Measurements from ENCODE around the gene ADCK1.
"Not testable (repeated sequence)": the region's sequence is repeated elsewhere in the genome, so short reads cannot be mapped to it uniquely, and the experiment has no call there.

Gene ADCK1, protein sequence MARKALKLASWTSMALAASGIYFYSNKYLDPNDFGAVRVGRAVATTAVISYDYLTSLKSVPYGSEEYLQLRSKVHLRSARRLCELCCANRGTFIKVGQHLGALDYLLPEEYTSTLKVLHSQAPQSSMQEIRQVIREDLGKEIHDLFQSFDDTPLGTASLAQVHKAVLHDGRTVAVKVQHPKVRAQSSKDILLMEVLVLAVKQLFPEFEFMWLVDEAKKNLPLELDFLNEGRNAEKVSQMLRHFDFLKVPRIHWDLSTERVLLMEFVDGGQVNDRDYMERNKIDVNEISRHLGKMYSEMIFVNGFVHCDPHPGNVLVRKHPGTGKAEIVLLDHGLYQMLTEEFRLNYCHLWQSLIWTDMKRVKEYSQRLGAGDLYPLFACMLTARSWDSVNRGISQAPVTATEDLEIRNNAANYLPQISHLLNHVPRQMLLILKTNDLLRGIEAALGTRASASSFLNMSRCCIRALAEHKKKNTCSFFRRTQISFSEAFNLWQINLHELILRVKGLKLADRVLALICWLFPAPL

DNA sequence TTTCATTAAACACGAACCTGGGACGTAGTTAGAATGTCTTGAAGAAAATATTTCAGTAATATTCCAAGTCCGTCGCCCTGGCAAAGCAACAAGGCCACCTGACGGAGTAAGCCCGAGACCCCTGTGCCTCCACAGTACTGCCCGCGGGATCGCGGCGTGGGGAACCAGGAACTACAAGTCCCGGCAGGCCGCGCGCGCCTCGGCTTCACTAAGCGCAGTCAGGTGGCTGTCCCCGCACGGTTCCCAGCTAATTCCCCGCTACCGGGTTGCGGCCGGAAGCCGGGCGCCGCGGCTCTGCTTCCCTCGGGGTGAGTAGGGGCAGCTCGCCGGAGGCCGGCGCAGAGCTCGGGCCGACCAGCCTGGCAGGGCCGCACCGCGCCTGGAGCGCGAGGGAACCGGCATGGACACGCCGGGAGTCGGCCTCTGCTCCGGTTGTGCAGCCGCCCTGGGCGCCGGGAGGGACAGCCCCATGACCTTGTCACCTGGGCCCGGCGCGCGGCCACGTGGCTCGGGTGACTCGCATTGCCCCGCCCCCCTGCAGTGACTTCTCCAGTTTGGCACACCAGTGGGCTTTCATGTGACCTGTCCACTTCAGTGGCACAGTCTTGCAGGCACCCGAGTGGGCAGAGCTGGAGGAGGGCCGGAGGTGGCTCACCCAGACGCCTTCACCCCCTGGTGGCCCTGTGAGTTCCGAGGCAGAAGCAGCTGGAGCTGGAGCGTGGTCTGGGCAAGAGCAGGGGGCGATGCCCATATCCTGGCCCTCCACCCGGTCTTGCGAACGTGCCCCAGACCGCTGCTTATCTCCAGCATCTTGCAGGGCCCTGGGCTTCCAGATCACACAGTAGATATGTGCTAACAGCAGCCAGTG, at the start of gene ADCK1:
TSS of gene ADCK1 (plus strand) at position 247 of the 868 bp plus-strand sequence. CDS start 18,870 bp downstream, outside the sequence.
- DNase-seq (ENCODE audit: low read depth in 3 of 3, low spot score in 1 of 3) = peak; percentile 38 to 78 (median 58)

DNA sequence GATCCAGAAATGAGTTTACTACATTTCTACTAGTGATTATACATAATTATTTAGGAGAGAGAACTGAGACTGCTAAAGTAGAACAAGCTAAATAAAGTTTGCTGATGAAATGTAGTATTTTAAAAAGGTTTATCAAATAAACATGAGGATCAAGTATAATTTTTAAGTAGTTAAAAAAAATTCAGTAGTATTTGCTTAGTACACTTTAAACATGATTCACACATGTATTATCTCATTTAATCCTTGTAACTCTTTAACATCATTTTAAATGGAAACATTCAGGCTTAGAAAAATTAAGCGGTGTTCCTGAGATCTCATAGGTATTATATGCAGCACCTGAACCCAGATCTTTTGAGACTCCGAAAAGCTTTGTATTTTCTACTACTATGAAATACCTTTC, 47.6 kb upstream of the ADCK1 start:
- DNase-seq (ENCODE audit: low read depth in 3 of 3, low spot score in 1 of 3) = no peak

DNA sequence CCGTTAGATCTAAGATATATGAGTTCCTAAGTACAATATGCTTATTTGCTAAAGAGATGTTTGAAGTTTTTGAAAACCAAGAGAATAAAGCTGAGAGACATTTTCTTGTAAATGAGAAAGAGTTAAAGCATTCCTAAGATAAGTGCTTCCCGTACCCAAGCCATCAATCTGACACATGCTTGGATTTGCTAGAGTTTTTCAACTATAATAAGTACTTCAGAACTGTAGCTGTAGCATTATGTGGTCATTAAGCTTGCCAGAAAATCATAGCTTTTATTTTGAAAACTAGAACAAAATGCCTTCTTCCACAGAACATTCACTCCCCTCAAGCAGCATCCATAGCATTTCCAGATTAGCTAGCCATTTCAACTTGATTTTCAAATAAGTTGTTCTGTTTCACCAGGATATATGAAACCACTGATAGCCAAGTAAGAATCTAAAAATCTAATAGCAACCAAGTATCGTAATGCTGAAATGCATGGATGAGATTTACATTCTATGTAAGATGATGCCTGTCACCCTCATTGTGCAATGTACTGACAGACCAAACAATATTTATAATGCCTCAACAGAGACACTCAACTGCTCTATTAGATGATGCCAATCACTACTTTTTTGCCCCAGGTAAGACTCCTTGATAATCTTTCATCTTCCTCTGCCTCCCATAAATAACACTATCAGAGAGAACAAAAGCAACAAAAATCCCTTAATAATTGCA, 47.0 kb upstream of the ADCK1 start:
- no peak for DNase-seq (ENCODE audit: low read depth in 3 of 3, low spot score in 1 of 3)

DNA sequence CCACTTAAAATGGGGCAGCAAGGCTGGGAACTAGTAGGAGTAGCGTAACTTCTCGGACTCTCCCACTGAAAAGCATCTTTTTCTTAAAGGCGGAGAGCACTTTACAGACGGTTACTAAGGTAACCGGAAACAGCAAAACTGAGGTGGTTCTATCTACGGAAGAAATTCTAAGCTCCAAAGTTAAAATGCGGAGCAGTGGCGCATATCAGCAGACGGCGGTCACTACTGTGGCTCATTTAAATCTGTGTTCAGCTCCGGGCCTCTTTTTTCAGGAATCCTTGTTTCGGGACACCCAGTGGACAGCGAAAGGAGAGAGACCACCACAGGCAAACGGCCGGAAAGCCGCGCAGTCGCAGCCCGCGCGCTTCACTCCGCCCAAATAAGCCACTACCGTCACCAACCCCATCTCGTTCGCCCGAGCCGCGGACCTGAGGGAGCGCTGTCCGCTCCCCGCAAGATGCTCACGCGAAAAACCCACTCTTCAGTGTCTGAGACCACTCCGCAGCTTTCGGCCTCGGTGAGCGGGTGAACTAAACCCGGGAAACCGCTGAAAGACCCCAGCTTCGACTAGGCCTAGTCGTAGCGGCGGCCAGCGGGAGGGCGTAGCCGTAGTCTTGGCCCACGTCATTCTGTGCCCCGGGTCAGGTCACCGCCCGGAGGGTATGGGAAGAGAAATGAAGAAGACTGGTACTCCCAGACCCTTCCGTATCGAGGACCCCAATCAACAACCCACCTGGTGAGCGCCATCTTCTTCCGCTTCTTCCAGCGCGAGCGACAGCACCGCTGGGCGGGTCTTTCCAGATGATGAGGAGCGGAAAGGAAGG, 39.3 kb upstream of the ADCK1 start, which contains the start of gene SNW1:
TSS of gene SNW1 (minus strand) at position 776 of the 824 bp plus-strand sequence. CDS start at position 747, 29 bp downstream.
- peak; percentile 73 to 81 (median 78) for DNase-seq (ENCODE audit: low read depth in 3 of 3, low spot score in 1 of 3)

DNA sequence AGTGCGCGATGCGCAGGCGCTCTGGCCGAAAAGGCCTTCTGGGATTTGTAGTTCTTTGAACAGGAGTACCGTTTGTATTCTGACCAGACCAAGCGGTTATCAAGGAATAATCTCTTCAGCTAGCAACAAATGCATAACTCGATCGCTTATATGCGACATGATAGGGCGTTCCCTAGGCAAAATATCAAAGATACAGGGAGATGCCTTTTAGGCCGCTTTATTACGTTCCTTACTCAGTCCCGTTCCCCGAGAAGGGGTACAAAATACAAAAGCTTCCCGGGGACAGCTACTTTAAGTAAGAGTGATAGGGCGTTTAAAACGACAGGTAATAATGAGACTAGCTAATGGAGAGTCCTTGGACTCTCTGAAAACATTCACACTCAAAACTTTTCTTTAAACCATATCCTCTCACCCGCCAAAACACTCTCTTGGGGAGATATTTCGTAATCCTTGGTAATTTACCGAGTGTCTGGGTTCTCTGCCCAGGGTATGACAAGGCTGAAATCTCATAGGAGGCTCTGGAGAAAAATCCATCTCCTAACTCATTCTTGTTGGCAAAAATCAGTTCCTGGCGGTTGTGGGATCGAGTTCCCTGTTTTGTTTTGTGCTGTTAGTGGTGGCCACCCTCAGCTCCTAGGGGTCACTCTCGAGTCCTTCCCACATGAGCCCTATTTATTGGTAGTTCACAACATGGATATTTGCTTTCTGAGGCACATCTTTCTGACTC, 38.5 kb upstream of the ADCK1 start:
- DNase-seq (ENCODE audit: low read depth in 3 of 3, low spot score in 1 of 3) = no peak

DNA sequence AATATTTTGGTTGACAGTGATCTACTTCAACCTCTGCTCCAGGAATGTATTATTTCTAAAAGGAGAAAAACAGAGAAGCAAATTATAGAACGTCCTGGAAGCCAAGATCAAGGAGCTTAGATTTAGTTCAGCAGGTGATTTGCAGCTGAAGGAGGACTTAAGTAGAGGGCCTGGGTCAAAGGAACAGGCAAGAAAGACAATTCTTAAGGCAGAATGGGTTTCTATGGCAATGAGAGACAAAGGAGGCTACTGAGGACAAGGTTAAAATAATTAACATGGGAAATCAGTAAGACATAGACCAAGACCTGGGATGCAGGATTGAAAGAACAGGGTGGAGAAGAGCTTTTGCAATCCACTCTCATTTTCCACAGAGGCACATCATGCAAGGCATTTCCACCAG, 36.6 kb upstream of the ADCK1 start:
- no peak for DNase-seq (ENCODE audit: low read depth in 3 of 3, low spot score in 1 of 3)

DNA sequence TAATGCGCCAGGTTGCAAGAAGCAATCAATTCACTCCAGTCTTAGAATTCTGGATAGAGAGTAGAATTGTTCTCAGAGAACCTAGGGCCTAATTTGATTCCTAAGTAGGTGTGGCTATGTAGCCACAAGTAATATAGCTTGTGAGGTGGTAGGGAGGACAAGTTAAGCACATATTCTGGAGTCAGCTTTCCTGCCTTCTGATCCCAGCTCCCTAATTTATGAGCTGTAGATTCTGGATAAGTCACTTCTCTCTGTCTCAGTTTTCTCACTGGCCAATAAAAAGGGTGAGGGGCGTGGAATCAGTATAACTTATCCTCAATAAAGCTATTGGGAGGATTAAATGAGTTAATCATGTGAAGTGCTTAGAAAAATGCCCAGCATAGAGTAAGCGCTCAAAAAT, 35.9 kb upstream of the ADCK1 start:
- no peak for DNase-seq (ENCODE audit: low read depth in 3 of 3, low spot score in 1 of 3)

DNA sequence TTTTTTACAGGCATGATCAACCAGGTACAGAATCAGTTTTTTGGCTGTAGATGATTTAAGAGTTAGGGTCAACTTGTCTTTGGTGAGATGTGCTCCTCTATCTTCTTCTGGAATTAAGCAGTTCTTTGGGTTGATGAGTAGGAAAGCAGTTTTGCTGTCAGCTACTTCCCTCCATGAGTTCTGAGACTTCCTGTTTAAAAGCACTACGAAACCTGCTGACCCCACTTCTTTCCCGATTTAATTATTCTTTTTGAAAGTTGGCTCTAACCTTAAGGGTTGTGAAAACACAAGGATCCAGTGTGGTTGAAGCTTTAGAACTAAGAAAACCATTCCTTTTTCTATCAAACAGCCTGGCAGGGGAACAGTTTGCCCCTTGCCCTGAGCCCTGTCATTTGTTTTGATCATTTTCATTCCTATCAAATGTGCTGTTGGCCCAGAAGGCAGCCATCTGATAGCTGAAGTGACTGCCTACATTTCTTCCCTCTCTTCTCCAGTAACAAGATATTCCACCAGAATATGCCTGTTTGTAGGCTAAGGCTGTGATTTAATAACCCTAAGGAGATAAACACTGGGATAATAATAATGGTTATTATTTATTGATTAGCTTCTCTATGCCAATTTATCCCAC, 31.4 kb upstream of the ADCK1 start:
- not testable (repeated sequence) for DNase-seq (ENCODE audit: low read depth in 3 of 3, low spot score in 1 of 3)

DNA sequence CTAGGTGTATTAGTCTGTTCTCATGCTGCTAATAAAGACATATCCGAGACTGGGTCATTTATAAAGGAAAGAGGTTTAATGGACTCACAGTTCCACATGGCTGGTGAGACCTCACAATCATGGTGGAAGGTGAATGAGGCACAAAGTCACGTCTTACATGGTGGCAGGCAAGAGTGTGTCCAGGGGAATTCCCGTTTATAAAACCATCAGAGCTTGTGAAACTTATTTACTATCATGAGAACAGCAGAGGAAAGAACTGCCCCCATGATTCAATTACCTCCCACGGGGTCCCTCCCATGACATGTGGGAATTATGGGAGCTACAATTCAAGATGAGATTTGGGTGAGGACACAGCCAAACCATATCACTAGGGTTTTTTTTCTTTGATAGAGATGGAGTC, 25.9 kb upstream of the ADCK1 start:
- DNase-seq (ENCODE audit: low read depth in 3 of 3, low spot score in 1 of 3) = not testable (repeated sequence)

DNA sequence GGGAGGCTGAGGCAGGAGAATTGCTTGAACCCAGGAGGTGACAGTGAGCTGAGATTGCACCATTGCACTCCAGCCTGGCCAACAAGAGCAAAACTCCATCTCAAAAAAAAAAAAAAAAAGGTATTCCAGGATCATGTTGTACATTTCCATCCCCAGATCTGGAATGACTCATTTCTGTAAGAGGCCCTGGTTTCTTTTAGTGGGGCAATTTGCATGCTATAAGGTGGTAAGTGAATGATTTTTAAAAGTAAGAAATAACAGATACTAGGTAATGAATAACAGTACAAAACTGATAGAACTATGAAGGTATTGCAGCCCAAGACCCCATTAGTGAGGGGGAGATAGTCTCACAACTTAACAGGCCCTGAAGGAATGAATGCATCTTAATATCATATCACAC, 17.7 kb upstream of the ADCK1 start:
- DNase-seq (ENCODE audit: low read depth in 3 of 3, low spot score in 1 of 3) = no peak

DNA sequence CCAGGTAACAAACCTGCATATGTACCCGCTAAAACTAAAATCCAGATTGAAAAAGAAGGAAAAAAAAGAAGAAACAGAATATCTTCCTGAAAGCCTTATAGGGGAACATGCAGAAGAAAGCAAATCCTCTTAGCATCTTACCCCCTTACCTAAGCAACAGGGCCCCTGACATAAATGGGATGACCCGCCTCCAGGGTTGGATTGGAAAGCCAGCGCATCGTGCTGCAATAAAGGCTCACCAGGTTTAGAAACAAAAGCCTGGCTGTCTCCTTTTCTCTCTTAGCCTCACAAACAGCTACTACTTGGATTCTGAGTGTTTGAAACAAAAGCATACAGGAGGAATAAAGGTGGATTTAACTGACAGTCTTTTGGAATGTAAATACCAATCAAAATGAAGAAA, 13.8 kb upstream of the ADCK1 start:
- DNase-seq (ENCODE audit: low read depth in 3 of 3, low spot score in 1 of 3) = no peak

DNA sequence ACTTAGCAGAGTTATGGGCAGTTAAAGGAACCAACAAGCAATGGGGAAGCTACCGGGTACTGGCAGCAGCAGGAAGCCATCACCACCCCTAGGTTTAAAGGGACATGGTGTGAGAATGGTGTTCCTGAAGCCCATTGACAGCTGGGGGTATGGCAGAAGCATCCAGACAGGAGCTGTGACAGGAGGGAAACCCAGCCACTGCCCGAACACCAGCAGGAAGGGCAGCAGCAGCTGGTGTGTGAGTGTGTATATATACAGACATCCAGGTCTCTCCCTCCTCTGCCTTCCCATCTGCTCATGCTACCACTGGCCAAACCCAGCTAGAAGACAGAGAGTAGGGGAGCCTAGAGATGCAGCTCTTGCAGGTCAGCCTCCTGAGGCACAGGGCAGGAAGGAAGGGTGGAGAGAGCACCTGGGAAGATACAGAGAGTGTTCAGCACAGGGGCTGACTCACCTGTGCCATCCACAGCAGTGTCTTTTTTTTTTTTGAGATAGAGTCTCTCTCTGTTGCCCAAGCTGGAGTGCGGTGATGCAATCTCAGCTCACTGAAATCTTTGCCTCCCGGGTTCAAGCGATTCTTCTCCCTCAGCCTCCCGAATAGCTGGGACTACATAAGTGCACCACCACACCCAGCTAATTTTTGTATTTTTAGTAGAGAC, 9.2 kb upstream of the ADCK1 start:
- no peak for DNase-seq (ENCODE audit: low read depth in 3 of 3, low spot score in 1 of 3)

DNA sequence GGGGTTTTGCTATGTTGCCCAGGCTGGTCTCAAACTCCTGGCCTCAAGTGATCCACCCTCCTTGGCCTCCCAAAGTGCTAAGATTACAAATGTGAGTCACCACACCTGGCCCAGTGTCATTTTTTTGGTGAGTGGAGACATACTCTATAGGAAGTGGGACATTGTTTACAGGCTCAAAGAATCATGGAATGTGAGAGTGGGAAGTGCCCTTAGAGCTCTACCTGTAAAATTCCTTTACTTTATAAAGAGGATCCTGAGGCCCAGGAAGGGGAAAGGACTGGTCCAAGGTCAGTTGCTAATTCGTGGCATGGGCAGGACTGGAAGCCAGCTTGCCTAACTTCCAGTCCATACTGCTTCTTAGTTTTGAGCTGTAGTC, 8.7 kb upstream of the ADCK1 start:
- no peak for DNase-seq (ENCODE audit: low read depth in 3 of 3, low spot score in 1 of 3)

DNA sequence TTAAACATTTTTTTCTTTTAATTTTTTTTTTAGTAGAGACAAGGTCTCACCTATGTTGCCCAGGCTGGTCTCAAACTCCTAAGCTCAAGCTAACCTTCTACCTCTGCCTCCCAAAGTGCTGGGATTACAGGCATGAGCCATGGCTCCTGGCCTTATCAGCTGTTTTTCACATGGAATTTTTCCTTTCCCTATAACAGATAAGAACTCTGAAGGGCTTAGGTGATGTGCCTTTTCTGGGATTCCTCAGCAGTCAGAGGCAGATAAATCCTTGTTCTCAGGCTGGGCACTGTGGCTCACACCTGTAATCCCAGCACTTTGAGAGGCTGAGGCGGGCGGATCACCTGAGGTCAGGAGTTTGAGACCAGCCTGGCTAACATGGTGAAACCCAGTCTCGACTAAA, 6.7 kb upstream of the ADCK1 start:
- not testable (repeated sequence) for DNase-seq (ENCODE audit: low read depth in 3 of 3, low spot score in 1 of 3)

DNA sequence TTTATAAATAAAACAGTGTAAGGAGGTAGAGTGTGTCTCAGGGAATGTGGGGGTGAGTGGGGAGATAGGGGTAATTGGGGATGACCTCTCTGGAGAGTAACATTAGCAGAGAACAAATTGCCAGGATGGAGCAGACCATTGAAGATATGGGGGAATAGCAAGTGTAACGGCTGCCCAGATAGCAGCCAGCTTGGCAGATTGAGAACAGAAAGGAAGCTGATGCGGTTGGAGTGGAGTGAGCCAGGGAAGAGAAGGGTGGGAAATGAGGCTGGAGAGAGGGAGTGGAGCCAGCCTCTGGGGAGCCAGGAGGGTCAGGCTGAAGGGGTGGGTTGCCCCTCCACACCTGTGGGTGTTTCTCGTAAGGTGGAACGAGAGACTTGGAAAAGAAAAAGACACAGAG, 5.6 kb upstream of the ADCK1 start:
- no peak for DNase-seq (ENCODE audit: low read depth in 3 of 3, low spot score in 1 of 3)

DNA sequence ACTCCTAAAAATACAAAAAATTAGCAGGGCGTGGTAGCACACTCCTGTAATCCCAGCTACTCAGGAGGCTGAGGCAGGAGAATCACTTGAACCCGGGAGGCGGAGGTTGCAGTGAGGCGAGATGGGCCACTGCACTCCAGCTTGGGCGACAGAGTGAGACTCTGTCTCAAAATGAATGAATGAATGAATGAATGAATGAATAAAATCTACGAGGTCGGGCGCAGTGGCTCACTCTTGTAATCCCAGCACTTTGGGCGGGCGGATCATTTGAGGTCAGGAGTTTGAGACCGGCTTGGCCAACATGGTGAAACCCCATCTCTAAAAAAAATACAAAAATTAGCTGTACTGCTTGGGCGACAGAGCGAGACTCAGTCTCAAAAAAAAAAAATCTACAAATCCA, 453 bp upstream of the ADCK1 start:
- not testable (repeated sequence) for DNase-seq (ENCODE audit: low read depth in 3 of 3, low spot score in 1 of 3)

DNA sequence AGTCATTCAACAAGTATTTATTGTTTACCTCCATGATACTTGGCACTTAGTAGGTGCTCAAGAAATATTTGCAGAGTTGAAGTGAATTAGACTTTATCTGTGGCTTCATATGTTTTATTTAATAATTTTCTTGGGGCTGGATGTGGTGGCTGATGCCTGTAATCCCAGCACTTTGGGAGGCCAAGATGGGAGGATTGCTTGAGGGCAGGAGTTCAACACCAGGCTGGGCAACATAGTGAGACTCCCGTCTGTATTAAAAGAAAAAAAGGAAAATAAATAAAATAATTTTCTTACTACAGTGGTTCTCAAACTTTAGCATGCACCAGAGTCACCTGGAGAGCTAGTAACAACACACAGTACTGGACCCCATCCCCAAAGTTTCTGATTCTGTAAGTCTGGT, 905 bp downstream of the ADCK1 start:
- no peak for DNase-seq (ENCODE audit: low read depth in 3 of 3, low spot score in 1 of 3)

DNA sequence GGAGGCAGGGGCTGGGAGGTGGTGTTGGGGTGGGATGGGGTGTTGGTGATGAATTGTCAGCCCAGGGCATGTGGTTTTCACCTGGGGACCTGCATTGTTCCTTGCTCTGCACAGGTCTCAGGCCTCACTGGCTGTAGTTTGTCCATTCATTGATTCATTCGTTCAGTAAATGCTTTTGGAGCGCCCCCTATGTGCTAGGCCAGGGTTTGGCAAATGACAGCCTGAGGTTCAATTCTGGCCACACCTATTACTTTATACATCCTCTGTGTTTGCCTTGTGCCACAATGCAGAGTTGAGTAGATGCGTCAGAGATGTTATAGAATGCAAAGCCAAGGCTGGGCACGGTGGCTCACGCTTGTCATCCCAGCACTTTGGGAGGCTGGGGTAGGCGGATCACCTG, 4.7 kb downstream of the ADCK1 start:
- DNase-seq (ENCODE audit: low read depth in 3 of 3, low spot score in 1 of 3) = no peak

DNA sequence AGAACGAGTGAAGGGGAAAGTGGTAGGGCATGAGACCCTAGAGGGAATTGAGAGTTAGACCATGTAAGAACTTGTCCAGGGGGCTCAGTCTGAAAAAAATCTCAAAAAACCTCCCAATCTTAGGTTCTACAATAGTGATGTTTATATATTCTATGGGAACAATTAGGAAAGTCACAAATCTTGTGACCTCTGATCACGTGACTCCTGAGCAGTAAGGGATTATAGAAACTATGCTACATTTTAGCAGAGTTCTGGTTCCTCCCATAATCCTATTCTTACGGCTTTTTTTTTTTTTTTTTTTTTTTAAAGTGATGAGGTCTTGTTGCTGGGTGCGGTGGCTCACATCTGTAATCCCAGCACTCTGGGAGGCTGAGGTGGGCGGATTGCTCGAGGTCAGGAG, 5.8 kb downstream of the ADCK1 start:
- no peak for DNase-seq (ENCODE audit: low read depth in 3 of 3, low spot score in 1 of 3)

Data from stimulated activated CD4-positive, alpha-beta T cell treated with anti-CD3 and anti-CD28 coated beads, TNF-alpha, amount 100 ng/mL, for 1 hour (primary cell).